Activated gamma-delta T cell treated with anti-CD3 and anti-CD28 coated beads, Interleukin-2, amount 50 U/mL, for 16 hours (primary cell): ENCODE results near the gene ZC3H12C.

Experiments used
- DNase-seq: peaks from one replicate; pipeline ENCODE4 v3.0.0-alpha.2; 2020; ENCODE audit warnings: low read depth

The ZC3H12C gene

GRCh38 chr11:110098645-110099044, 5.5 kb downstream of the ZC3H12C start:
- no peak for DNase-seq

DNA sequence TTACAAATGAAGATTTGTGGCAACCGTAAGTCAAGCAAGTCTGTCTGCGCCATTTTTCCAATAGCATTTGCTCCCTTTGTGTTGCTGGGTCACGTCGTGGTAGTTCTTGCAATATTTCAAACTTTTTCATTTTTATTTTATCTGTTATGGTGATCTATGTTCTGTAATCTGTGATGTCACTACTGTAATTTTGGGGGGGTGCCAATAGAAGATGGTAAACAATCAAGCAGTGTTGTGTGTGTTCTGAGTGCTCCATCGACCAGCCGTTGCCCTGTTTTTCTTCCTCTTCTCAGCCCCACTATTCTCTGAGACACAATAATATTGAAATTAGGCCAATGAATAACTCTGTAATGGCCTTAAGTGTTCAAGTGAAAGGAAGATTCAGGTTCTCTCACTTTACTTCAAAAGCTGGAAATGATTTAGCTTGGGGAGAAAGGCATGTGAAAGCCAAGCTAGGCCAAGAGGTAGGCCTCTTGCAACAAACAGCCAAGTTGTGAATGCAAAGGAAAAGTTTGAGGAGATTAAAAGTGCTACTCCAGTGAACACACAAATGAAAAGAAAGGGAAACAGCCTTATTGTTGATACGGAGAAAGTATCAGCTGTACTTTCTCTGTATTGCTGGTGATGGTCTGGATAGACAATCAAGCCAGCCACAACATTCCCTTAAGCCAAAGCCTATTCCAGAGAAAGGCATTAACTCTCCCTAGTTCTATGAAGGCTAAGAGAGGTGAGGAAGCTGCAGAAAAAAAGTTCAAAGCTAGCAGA, 7.5 kb downstream of the ZC3H12C start:
- DNase-seq: no peak

GRCh38 chr11:110106713-110107274, 13.6 kb downstream of the ZC3H12C start:
- DNase-seq: no peak

- DNase-seq: no peak
Measured at GRCh38 chr11:110110854-110111253, 17.7 kb downstream of the ZC3H12C start.

DNA sequence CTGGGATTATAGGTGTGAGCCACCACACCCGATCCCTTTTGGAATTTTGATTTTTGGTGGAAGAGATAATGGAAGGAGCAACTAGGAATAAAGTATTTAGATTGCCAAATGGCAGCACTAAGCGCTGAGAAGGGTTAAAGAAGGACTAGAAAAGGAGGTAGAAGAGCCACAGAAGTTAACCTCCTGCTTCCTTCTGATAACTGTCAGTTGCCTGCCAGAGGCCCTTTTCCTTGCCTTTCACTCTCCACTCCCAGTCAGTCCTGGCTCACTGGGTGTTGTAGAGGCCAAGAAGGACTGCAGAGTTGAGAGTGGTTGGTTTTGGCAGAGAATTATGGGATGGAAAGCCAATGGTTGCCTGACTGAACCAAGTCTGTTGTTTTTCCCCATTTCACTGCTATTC, 19.3 kb downstream of the ZC3H12C start:
- no peak for DNase-seq

DNA sequence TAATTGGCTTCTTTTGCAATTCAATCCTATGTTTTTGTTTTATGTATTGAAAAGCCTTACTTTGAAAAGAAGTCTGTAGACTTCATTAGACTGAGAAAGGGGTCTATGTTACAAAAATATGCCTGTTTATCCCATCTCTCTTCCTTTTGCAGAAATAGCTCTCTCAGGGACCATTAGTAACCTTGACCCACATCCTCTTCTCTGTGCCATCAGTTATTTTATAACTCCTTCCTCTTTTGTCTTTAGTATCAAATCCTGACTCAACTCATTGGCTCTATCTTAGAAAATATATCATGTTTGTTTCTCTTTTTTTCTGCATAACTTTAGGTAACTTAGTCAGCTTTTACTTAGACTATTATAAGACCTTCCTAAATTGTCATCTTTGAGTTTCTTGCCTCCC, 20.3 kb downstream of the ZC3H12C start:
- DNase-seq: no peak

- no peak for DNase-seq
Measured at GRCh38 chr11:110113973-110114372, 20.8 kb downstream of the ZC3H12C start.

DNA sequence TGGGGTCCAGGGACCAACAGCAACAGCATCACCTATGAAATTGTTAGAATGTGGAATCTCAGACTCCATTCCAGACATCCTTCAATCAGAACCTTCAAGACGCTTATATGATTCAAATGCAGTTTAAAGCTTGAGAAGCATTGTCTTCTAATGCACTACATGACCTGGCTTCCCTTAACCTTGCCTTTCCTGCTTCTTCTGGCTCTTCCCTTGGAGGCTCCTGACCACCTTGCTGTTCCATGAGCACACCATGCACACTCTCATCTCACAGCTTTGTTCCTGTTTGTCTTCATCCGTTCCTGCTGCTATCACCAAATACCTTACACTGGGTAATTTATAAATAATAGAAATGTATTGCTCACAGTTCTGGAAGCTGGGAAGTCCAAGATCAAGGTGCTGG, 26.1 kb downstream of the ZC3H12C start:
- no peak for DNase-seq

DNA sequence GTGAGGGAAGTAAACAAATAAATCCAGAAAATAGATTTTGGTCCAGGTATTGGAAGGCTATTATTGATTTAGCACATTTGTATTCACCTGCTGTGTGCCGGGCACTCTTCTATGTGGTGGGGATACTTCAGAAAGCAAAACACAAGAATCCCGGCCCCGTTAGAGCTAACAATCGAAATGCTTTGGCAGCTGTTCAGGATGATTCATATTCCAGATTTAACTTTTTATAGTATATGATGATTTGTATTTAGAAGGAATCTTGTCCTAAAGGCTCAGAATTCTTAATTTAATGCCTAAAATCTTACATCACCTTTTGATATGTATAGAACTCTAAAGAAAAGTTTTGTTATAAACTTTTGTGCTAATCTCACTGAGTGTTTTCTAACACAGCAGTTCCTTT, 28.0 kb downstream of the ZC3H12C start:
- no peak for DNase-seq

GRCh38 chr11:110123003-110123402, 29.8 kb downstream of the ZC3H12C start:
- no peak for DNase-seq

GRCh38 chr11:110124605-110125004, 31.4 kb downstream of the ZC3H12C start:
- no peak for DNase-seq

- DNase-seq: no peak
Measured at GRCh38 chr11:110125632-110126031, 32.4 kb downstream of the ZC3H12C start.

DNA sequence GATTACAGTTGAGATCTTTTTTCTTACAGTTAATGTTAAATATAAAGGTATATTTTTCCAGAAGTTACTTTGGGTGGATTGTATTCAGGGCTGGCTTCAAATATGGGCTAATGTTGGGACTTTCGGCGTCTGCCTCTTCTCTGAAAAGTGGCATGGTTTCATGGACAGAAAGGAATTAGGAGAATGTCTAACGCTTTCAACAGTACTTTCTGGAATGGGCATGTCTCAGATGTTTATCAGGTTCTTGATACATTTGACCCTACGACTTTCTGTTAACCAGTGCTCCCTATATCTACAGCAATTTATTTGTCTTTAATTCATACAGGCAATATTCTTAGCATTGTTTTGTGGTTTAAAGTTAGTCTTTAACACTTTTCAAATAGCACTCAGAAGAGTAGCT, 33.7 kb downstream of the ZC3H12C start:
- no peak for DNase-seq

- no peak for DNase-seq
Measured at GRCh38 chr11:110128161-110128560, 35.0 kb downstream of the ZC3H12C start.

- DNase-seq: no peak
Measured at GRCh38 chr11:110130642-110131238, 37.5 kb downstream of the ZC3H12C start.

- DNase-seq: no peak
Measured at GRCh38 chr11:110131386-110132123, 38.4 kb downstream of the ZC3H12C start.

GRCh38 chr11:110133160-110133559, 40.0 kb downstream of the ZC3H12C start:
- no peak for DNase-seq

DNA sequence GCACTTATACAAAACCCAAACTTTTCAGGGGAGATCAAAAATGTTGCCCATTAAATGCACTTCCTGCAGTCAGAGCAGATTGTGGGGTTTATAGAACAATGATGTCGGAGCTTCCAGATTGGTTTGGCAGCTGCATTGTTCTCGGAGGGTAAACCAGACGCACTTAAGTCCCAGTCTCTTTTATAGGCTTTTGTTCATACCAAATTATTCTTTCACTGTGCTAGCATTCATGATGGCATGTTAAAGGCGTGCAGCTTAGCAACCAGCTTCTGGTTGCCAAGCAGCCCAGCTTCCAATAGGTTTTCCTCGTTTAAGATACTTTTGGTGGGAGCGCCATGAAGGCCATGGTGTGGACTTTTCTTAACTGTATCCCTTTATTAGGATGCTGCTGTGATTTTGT, 40.9 kb downstream of the ZC3H12C start:
- DNase-seq: no peak

GRCh38 chr11:110141812-110142211, 48.6 kb downstream of the ZC3H12C start:
- no peak for DNase-seq

DNA sequence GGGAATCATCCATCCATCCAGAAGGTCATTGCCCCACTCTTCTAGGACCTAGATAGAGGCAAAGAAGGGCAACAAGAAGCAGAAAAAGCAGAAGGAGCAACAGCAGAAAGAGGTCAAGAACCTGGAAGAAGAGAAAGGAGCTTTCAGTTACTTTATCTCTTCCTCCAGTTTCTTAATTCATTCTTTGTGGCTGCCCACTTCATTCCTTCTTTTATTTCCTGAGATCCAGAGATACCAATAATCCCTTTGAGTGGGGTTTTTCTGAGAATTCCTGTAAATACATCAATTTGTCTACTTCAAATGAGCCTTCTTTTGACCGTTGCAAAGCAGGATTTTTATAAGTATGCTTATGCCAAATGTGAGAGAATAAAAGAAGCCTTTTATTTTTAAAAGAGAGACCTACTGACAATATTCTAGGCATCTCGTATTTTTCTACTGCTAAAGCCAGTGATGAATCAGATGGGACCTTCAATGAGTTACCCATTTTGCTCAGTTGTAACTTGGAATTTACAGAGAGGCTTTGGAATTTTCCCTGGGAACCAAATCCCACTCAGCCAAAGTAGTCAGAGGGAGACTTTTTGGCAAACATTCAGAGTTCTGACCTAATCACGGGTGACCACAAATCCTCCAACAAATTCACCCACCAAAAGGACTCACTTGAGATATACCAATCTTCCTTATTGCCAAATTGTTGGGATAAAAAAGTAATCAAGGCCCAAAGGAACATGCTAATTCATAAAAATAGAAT, 54.9 kb downstream of the ZC3H12C start:
- DNase-seq: no peak

GRCh38 chr11:110148775-110149744, 55.9 kb downstream of the ZC3H12C start:
- no peak for DNase-seq
